ENCODE measurements around the gene CLEC9A.

The CLEC9A gene

GRCh38 chr12:10067942-10068341 lies 37.5 kb downstream of the CLEC9A start:
- DNase-seq = no peak

GRCh38 chr12:10068644-10069043 lies 38.2 kb downstream of the CLEC9A start:
- no peak for DNase-seq

GRCh38 chr12:10069099-10069498 lies 38.6 kb downstream of the CLEC9A start:
- DNase-seq = no peak

GRCh38 chr12:10069976-10070375 lies 39.5 kb downstream of the CLEC9A start:
- no peak for DNase-seq

GRCh38 chr12:10070380-10070779 lies 39.9 kb downstream of the CLEC9A start:
- DNase-seq = no peak

- no peak for DNase-seq
Measured at GRCh38 chr12:10072131-10072530, 41.6 kb downstream of the CLEC9A start.

- DNase-seq = no peak
Measured at GRCh38 chr12:10073261-10073660, 42.8 kb downstream of the CLEC9A start.

- no peak for DNase-seq
Measured at GRCh38 chr12:10075451-10075850, 45.0 kb downstream of the CLEC9A start.

GRCh38 chr12:10082117-10082874 lies 51.8 kb downstream of the CLEC9A start:
- DNase-seq = no peak

GRCh38 chr12:10084733-10085132 lies 54.3 kb downstream of the CLEC9A start:
- DNase-seq = no peak

- no peak for DNase-seq
Measured at GRCh38 chr12:10086387-10086786, 55.9 kb downstream of the CLEC9A start.

GRCh38 chr12:10088031-10088430 lies 57.5 kb downstream of the CLEC9A start:
- no peak for DNase-seq

- DNase-seq = no peak
Measured at GRCh38 chr12:10088955-10089900, 58.7 kb downstream of the CLEC9A start.

- no peak for DNase-seq
Measured at GRCh38 chr12:10094646-10095395, 64.3 kb downstream of the CLEC9A start.

GRCh38 chr12:10095971-10096370 lies 65.5 kb downstream of the CLEC9A start:
- no peak for DNase-seq

GRCh38 chr12:10097521-10097920 lies 67.0 kb downstream of the CLEC9A start:
- DNase-seq = no peak

GRCh38 chr12:10098791-10099190 lies 68.3 kb downstream of the CLEC9A start, which contains the start of gene CLEC1A:
Gene CLEC1A, minus strand, starts transcription at chr12:10098985. Its CDS starts 63 bp downstream, at chr12:10098922.
- no peak for DNase-seq

- no peak for DNase-seq
Measured at GRCh38 chr12:10101042-10101579, 70.6 kb downstream of the CLEC9A start.

GRCh38 chr12:10101648-10102220 lies 71.3 kb downstream of the CLEC9A start:
- DNase-seq = no peak

GRCh38 chr12:10102322-10102721 lies 71.8 kb downstream of the CLEC9A start:
- no peak for DNase-seq

- no peak for DNase-seq
Measured at GRCh38 chr12:10110256-10110844, 79.9 kb downstream of the CLEC9A start.

GRCh38 chr12:10111451-10111850 lies 81.0 kb downstream of the CLEC9A start:
- DNase-seq = no peak

Measured in CD4-positive, alpha-beta T cell treated with Interleukin-6 for 4 hours (primary cell).